ENCODE results near the gene HS3ST3A1.

The HS3ST3A1 gene

DNA sequence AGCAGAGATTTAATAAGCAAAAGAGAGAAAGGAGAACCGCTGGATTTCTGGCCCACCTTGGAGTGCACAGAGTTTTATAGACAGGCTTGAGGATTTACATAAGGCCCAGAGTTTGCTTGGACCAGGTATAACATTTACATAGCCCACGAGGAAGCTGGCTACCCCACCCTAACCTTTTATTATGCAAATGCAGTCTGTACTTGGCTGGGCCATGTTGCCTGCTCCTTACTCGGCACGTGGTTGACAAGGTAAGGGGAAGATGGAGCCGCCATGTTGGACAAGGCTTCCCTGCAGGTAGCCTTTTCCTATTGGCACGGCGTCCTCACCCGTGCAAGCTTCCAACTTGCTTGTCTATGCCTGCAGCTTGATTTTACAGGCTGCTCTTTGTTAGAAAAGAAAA lies 35.2 kb upstream of the HS3ST3A1 start:
- no peaks in the 10 kb centered on the region for H3K4me1 ChIP-seq (ENCODE audit: insufficient read depth, low read length, severe bottlenecking)
- no peak overlapping the region for H2AFZ ChIP-seq (ENCODE audit: low read length)
- no peaks in the 10 kb centered on the region for H4K20me1 ChIP-seq (ENCODE audit: insufficient read depth, low read length)
- H3K9me3 ChIP-seq (ENCODE audit: low read length), result no peaks in the 10 kb centered on the region
- H3K4me3 ChIP-seq (ENCODE audit: low read depth, low read length, poor library complexity, severe bottlenecking), result no peak overlapping the region
- H3K79me2 ChIP-seq (ENCODE audit: insufficient read depth, low read length), result no peaks in the 10 kb centered on the region
- no peaks in the 10 kb centered on the region for H3K36me3 ChIP-seq (ENCODE audit: insufficient read depth, low read length)
- no peaks in the 10 kb centered on the region for H3K27me3 ChIP-seq (ENCODE audit: insufficient read depth, low read length)
- no peaks in the 10 kb centered on the region for H3K9me2 ChIP-seq (ENCODE audit: low read depth, low read length)
- no peak overlapping the region for H3K9ac ChIP-seq (ENCODE audit: low read length)
- H3K4me2 ChIP-seq (ENCODE audit: low read length), result no peak overlapping the region
- TF ChIP-seq EZH2 (IDR thresholded peaks at IDR 0.05; ENCODE audit: borderline replicate concordance, low read length), result no peak
- TF ChIP-seq, protein P1, sequence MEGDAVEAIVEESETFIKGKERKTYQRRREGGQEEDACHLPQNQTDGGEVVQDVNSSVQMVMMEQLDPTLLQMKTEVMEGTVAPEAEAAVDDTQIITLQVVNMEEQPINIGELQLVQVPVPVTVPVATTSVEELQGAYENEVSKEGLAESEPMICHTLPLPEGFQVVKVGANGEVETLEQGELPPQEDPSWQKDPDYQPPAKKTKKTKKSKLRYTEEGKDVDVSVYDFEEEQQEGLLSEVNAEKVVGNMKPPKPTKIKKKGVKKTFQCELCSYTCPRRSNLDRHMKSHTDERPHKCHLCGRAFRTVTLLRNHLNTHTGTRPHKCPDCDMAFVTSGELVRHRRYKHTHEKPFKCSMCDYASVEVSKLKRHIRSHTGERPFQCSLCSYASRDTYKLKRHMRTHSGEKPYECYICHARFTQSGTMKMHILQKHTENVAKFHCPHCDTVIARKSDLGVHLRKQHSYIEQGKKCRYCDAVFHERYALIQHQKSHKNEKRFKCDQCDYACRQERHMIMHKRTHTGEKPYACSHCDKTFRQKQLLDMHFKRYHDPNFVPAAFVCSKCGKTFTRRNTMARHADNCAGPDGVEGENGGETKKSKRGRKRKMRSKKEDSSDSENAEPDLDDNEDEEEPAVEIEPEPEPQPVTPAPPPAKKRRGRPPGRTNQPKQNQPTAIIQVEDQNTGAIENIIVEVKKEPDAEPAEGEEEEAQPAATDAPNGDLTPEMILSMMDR (IDR thresholded peaks at IDR 0.05; ENCODE audit: low read length), result no peak
- no peaks in the 10 kb centered on the region for H3F3A ChIP-seq (ENCODE audit: insufficient read depth, low read length)
- no peak overlapping the region for H3K27ac ChIP-seq (ENCODE audit: low read depth, low read length, poor library complexity, severe bottlenecking)

DNA sequence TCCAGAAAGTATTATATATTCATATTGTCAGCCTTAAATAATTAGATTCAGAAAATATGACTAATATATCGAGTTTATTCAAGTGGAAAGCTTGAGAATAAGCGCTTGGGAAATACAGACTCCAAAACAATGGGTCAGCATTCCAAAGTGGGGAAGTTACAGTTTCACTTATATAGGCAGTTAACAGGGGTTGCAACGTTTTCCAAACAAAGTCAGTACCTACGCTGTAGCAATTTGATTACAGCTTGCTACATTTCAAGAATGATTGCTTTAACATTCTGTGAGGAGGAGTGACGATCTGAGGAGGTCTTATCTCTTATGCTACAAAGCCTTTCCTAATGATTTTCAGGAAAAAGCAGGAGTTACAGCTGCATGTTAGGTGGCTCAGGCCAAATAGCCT lies 34.2 kb upstream of the HS3ST3A1 start:
- no peaks in the 10 kb centered on the region for H3K79me2 ChIP-seq (ENCODE audit: insufficient read depth, low read length)
- H3F3A ChIP-seq (ENCODE audit: insufficient read depth, low read length), result no peaks in the 10 kb centered on the region
- H3K4me2 ChIP-seq (ENCODE audit: low read length), result no peak overlapping the region
- no peak overlapping the region for H2AFZ ChIP-seq (ENCODE audit: low read length)
- no peak overlapping the region for H3K27ac ChIP-seq (ENCODE audit: low read depth, low read length, poor library complexity, severe bottlenecking)
- H3K27me3 ChIP-seq (ENCODE audit: insufficient read depth, low read length), result no peaks in the 10 kb centered on the region
- H3K9me2 ChIP-seq (ENCODE audit: low read depth, low read length), result no peaks in the 10 kb centered on the region
- H3K36me3 ChIP-seq (ENCODE audit: insufficient read depth, low read length), result no peaks in the 10 kb centered on the region
- H3K9ac ChIP-seq (ENCODE audit: low read length), result no peak overlapping the region
- H3K4me1 ChIP-seq (ENCODE audit: insufficient read depth, low read length, severe bottlenecking), result no peaks in the 10 kb centered on the region
- H3K9me3 ChIP-seq (ENCODE audit: low read length), result no peaks in the 10 kb centered on the region
- no peak overlapping the region for H3K4me3 ChIP-seq (ENCODE audit: low read depth, low read length, poor library complexity, severe bottlenecking)
- TF ChIP-seq, protein P1 (IDR thresholded peaks at IDR 0.05; ENCODE audit: low read length), result no peak
- TF ChIP-seq EZH2 (IDR thresholded peaks at IDR 0.05; ENCODE audit: borderline replicate concordance, low read length), result no peak
- no peaks in the 10 kb centered on the region for H4K20me1 ChIP-seq (ENCODE audit: insufficient read depth, low read length)

DNA sequence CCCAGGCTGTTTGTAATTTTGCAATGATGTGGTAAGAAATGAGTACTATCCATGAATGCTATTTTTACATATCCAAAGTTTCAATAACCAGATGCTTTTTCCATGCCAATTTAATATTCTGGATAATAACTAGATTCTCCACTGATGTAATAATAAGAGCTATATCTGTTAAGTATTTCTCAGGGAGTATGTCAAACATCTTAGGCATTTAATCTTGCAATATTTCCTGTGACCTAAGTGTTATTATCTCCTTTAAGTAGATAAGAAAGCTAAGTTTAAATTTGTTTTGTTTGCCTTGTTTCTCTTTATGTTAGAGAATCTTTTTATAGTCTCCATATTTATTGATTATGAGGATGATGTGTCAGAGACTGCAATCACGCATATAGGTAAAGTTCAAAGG lies 32.3 kb upstream of the HS3ST3A1 start:
- H3K4me1 ChIP-seq (ENCODE audit: insufficient read depth, low read length, severe bottlenecking), result no peaks in the 10 kb centered on the region
- H3K36me3 ChIP-seq (ENCODE audit: insufficient read depth, low read length), result no peaks in the 10 kb centered on the region
- no peak for TF ChIP-seq EZH2 (IDR thresholded peaks at IDR 0.05; ENCODE audit: borderline replicate concordance, low read length)
- TF ChIP-seq, protein P1 (IDR thresholded peaks at IDR 0.05; ENCODE audit: low read length), result no peak

More for the DNA sequence above, 32.3 kb upstream of the HS3ST3A1 start:
- Histone ChIP-seq H3K4me2 (ENCODE audit: low read length) (no peak overlapping the region), H3K27ac (ENCODE audit: low read depth, low read length, poor library complexity, severe bottlenecking) (no peak overlapping the region), H2AFZ (ENCODE audit: low read length) (no peak overlapping the region), H3K79me2 (ENCODE audit: insufficient read depth, low read length) (no peaks in the 10 kb centered on the region), H3K9me2 (ENCODE audit: low read depth, low read length) (no peaks in the 10 kb centered on the region), H3F3A (ENCODE audit: insufficient read depth, low read length) (no peaks in the 10 kb centered on the region), H3K27me3 (ENCODE audit: insufficient read depth, low read length) (no peaks in the 10 kb centered on the region), H3K9ac (ENCODE audit: low read length) (no peak overlapping the region), H3K4me3 (ENCODE audit: low read depth, low read length, poor library complexity, severe bottlenecking) (no peak overlapping the region), H3K9me3 (ENCODE audit: low read length) (no peaks in the 10 kb centered on the region), H4K20me1 (ENCODE audit: insufficient read depth, low read length) (no peaks in the 10 kb centered on the region)
